ENCODE results near the gene STIMATE.

Gene STIMATE

DNA sequence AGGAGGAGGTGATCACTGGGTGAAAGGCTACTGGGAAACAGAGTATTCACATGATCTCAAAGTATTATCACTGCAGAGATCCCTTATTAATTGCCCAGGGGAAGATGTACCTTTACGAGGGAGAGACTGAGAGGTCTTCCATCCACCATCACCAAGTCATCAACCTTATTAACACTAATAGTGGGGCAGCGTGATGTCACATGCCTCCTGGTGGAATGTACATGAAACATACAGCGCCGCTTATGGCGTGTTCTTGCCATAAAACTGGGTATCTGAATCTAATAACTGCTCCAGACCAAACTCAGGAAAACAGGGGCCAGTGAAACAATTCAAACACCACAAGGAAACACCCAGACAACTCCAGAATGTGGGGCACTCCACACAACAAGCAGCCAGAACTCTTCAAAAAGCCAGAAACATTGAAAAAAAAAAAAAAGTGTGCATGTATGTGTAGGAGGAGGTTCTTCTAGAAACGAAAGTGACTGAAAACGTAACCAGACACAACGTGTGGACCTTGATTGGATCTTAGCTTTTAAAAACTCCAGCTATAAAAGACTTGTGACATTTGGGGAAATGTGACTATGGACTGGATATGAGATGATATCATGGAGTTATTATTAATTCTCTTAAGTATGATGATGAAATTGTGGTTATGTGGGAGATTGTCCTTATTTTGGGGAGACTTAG lies 4.6 kb downstream of the STIMATE start:
- DNase-seq: no peak

DNA sequence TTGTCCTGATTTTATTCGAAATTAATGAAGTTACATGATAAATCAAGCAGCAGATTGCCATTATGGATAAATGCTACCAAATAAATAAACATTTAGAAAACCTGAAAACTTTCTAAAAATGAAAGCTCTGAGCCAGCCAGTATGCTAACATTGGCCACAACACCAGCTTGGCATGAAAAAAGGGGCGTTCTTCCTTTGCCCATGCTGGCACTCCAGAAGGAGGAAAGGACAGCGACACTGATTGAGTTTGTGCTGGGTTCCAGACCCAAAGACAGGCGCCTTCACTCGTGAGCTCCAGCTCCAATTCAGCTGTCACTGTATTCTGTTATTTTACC lies 5.1 kb downstream of the STIMATE start:
- DNase-seq: no peak

DNA sequence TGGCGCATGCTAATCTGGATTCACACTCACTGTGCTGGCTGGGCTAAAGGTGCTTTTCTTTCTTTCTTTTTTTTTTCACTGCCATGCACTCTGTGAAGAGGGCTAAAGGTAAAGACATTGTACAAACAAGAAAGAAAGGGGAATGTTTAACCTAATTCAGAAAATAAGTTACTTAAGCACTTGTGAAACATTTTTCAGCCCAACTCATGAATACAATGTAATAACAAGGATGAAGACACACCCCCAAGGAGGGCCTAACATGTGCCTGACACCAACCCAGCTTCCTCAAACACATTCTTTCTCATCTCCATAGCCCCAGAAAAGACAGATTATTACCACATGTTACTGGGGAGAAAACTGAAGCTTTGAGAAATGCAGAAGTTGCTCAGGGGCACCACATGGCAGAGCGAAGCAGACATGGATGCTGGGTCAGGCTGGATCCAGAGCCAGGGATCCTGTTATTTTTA lies 5.7 kb downstream of the STIMATE start:
- no peak for DNase-seq

DNA sequence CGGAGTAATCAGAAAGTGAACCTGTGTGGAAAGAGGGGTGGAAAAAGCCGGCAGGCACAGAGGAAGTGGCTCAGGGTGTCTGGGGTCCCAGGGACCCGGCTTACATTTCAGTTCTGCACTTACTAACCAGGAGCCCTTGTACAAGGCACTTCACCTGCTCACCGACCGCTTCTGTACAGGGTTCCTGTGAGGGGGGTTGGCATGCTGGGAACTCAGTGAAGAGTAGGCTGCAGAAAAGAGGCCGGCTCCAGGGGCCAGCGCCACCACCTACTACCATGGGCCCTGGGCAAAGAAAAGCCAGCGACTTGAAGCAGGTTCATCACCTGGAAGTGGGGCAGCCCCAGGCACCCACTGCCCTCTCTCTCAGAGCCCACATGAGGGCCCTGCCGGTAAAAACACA lies 6.2 kb downstream of the STIMATE start:
- no peak for DNase-seq

DNA sequence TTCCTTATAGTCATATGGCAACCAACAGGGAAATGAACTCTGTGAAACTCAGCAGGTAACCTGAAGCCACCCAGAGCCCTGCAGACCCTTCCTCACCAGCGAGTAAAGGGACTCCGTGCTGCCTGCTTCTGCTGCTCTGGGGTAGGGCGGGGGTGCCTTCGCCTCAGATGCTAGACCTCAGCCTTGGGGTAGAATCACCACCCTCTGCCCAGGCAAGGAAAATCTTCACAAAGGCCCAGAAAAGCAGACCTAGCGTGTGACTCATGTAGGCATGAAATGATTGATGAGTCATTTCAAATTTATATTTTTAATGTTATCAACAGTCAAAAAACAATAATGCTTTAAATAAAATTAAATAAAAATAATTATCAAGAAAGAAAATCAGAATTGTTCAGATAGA lies 6.6 kb downstream of the STIMATE start:
- DNase-seq: no peak

DNA sequence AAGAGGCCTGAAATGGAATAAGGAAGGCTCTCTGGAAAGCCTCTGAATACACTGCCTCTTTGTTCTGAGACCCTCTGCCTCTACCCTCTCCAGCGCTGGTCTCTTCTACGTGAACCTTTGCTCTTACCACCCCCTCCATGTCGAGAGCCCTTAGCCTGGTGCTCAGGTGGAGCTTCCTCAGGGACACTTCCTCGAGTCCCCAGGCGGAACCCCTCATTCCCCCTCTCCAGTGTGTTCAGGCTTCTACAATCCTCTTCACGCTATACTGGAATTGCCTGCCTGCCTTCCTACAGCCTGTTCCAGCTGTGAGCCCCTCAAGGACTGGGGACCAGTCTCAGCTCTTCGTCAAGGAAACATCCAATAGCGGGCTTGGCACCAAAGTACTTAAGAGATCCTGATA lies 7.4 kb downstream of the STIMATE start:
- no peak for DNase-seq

DNA sequence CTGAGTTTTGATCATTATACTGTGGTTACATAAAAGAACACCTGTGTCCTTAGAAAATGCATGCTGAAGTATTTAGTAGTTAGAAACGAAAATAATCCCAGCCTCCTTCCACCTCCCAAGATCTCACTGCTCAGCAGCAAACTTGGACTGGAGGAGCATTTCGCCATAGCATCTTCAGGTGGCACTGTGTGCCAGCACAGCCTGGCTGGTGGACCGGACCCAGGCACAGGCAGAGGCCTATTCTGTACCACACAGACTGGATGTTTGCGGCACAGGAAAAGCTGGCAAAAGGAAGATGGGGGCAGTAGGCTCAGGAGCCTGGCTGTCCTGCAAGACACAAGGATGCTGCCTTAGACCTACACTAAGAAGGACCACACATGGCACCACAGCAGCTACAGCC lies 10.2 kb downstream of the STIMATE start:
- DNase-seq: no peak

DNA sequence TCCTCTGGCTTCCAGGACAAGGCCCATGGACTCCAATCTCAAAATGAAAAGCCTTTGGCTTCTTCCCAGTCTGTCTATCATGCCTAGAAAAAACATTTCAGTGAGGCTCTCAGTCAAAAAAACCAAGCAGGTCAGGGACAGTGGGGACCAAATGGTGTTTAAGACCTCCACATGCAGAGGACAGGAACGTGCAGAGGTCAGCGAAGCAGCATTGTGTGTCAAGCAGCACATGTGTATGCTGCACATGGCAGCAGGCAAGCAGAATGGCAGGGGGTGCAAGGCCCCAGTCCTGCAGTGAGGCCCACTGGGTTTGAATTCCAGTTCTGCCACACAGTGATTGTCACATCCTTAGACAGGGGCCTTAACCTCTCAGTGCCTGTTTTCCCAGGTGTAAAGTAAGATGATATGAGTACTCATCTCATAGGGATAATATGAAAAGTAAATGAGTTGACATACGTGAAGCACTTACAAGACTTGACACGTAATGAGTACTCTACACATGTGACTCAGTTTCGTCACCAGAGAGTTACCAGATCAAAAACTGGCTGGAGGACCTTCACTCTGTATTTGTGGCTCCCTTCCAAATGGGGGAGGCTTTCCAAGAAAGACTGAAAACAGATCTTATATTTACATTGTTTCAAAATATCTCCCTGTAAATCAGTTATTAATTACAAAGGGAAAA lies 11.2 kb downstream of the STIMATE start:
- DNase-seq: no peak

DNA sequence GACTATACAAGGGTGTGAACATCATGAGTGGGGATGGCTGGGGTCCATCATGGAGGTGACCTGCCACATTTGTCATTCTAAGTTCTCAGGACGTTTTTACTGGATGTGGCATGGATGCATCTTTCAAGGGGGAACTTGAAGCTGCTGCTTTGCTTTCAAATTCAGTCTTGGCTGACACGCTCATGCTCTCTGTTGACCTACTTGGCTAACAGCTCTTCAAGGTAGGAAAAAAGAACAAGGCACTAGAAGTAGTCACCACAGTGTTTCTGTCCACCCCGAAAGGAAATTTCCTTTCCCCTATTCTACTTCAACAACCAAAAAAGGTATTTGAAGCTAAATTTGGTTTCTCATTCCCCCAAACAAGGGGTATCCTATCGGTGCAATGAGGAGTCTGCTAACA lies 15.0 kb downstream of the STIMATE start:
- no peak for DNase-seq

DNA sequence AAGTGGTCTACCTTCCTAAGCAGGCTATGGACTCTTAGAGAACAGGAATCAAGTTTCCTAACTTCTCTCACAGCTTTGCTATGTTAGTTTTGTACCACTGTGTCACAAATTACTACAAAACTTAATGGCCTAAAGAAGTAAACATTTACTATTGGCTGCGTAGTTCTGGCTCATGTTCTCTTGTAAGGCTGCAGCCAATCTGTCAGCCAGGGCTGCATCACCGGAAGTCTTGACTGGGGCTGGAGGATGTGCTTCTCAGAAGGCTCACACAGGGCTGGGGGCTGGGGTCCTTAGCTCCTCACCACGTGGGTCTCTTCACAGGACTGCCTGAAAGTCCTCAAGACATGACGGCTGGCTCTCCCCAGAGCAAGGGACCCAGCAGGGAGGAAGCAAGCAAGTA lies 15.5 kb downstream of the STIMATE start:
- no peak for DNase-seq

DNA sequence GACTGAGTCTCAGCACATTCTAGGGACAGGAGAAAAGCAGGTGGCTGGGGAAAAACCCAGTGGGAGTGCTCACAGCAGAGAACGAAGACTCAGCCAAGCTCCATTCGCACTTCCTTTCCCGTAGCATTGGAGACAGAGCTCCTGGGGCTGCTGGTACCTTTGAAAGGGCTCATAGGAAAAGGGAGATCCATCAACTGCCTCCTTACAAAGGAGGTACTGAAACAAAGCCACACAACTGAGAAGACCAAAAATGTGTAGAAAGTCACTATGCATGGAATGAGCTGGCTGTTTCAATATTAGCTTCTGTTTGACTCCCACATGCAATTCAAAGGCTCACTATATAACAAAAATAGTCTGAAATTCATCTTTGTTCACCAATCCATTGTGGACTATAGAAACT lies 16.9 kb downstream of the STIMATE start:
- DNase-seq: no peak

DNA sequence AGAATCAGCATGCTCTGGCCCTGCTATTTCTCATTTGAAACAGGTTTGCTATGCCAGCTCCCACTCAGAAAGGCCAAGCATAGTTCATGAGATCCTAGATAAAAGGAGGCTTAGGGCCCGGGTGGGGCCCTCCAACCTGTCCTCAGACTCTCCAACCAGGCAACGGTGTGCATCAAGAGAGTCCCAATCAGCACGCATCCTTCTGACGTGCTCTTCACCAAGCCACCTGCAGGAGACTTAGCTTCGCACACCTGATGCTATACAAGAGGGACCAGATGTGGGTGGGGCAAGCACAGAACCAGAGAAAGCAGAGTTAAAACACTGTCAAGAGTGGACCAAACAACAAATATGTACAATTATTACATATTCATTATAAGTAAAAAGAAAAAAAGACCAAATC lies 17.3 kb downstream of the STIMATE start:
- no peak for DNase-seq

DNA sequence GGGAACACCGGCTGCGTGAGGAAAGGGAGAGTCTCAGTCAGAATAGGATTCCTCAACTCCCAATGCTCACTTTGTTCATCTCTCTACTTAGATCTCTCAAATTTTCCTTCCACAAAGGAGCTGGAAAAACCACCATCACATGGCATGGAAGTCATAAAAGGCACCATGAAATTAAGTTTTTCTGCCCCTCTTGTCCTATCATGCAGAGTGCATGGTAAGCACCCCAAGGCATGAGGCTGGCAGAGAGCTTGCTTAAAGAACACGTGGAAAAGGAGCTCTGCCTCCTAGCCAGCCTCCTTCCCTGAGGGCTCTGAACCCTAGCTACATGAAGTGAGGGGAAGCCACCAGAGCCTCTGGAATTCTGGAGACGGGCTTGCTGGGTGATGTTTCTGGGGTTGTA lies 17.8 kb downstream of the STIMATE start:
- no peak for DNase-seq

DNA sequence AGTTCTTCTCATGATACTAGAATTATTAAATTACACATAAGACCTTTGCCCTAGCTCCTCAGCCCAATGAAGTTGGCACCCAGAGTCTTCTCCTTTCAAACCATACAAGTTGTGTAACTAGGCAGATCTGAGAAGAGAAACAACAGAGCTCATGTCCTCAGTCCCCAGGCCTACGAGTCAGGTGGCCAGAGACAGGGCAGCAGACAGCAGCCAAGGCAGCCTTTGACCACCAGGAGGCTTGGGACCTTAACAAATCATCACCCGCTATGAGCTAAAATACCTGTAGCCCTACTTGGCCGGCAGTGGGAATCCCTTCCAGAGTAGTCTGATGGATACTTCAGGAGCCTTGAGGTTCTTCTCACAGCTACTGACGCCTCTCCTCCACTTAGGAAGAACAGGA lies 18.3 kb downstream of the STIMATE start:
- no peak for DNase-seq

DNA sequence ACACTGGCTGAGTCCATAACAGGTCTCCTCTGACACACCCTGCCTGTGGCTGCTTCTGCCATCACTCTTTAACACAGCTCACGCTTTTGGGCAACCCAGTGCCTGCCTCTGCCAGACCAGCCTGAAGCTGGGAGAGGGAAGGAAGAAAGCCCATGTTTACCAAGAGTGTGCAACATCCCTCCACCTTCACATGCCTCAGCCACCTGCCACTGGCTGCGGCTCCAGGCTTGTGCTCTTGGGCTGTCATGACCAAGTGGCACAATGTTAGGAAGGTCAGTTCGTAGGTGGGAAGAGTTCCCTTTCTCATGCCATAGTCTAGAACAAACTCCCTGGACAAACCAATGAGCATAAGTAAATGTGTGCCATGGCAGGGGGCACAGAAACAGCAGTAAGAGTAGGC lies 20.3 kb downstream of the STIMATE start:
- no peak for DNase-seq

DNA sequence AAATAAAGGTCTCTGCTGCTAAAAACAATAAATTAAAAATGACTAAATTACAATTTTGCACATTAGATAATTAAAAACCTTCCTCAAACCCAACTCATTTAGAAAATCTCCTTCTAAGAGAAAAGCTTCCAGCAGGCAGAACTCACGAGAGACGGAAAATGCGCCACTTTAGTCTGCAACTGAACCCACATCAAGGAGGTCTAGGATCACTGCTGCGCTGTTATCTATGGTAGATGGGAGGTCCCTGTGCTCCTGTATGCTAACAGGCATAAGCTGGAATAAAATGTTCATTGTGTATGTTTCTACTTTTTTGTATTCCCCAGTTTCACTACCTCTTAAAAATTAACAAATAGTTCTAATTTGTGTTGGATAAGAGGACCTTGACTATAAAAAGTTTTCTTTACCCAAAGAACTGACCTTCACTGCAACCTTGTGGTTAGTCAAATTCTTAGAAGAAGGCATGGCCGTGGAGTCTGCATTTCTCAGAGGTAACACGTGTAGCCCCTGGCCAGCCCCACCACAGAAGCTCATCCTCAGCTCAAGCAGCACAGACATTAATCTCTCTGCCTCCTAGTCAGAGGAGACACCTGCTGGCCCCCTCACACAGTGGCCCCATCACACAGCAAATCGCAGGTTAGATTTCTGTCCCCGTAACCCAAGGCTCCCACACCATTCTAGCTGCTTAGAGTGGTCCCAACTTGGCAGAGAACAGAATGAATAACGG lies 22.3 kb downstream of the STIMATE start:
- no peak for DNase-seq

DNA sequence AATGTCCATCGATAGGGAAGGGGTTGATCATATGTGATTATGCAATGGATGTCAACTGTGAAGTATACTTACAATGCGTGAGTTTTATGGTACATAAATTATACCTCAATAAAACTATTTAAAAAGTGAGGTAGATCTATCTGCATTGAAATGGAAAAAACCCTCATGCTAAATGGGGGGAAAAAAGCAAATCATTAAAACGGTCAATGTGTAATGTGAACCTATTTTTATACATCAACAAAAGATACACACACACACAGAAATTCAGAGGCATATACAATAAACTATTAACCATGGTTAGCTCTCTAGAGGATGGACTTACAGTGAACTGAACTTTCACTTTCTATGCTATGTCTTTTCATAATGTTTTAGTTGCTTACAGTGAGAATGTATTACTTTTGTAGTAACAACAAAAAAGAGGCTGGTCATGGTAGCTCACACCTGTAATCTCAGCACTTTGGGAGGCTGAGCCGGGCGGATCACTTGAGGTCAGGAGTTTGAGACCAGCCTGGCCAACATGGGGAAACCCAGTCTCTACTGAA lies 23.1 kb downstream of the STIMATE start:
- no peak for DNase-seq

DNA sequence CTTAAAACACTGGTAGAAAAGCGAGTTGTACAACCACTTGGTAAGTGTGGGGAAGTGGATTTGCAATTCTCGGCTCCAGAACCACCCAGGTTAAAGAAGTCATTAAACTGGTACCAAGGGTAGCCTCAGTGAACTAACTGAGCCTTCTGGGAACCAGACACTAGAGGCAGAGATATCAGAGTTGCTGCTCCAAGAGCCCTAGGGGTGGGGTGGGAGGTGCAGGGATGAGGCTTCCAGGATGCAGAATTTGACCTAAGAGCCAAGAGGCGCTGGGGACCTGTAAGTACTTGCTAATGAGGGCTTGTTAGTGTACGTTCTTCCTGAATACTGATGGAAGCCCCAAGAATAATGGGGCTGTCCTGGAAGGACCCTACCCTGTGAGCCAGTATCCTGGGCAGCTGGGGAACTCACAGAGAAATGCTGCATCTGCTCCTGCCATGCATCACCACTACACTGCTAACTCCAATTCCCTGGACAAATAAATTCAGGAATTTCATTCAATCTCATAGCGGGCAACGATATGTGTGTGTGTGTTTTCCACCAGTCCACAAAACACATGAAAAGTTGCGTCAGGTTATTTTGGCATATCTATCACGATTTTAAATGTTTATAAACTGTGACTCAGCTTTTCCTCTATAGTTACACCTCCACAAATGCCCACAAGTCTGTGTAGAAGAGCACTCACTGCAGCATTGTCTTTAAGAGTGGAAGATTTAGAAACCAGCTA lies 23.8 kb downstream of the STIMATE start:
- no peak for DNase-seq

DNA sequence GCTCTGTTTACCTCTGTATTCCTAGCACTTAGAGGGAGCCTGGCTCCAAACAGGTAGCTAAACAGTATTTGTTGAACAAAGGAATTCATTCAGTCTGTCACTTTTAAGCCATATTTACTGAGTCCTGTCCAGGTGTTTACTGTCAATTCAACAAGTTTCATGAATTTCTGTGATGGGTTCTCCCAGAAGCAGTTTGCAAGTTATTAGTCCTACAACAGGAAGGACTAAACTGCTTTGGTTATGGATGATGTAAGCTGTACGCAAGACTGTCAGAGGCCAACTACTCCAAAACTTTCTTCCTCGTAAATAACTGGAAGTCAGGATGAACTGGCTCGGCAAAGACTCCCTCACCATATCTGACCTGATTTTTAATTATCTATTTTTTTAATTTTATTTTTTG lies 25.1 kb downstream of the STIMATE start:
- no peak for DNase-seq

DNA sequence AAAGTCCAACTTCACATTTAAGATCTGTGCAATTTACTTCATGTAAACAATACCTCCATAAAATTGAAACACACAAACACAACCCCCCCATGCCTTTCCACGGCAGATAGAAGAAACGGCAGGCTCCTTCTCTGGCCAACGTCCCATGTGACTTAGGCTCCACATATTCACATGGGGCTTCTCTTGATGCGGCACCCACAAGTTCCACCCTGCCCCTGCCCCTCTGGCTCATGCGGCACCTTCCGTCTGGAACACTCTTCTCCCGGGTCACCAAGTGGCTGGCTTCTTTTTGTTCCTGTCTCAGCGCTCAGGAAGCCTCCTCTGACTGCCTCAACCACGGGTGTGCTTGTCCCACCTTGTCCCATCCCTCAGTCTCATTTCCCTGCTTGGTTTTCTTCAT lies 25.6 kb downstream of the STIMATE start:
- no peak for DNase-seq

DNA sequence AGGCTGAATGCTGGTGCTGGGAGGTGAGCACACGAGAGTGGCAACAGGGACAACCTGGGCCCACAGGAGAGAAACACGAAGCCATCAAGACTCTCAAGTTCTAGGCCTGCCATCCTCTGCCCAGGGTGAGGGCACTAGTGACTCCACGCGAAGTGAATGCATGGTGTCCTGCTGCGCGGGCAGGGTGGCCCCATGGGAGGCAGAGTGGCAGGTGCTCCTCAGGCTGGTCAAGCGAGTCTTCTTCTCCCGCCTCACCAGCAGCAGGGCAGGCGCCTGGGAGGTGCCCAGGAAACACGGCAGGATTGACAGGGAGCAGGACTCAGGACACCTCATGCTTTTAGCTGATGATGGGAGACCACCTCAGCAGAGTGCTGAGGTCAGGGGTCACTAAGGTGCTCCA lies 26.9 kb downstream of the STIMATE start:
- DNase-seq: no peak

DNA sequence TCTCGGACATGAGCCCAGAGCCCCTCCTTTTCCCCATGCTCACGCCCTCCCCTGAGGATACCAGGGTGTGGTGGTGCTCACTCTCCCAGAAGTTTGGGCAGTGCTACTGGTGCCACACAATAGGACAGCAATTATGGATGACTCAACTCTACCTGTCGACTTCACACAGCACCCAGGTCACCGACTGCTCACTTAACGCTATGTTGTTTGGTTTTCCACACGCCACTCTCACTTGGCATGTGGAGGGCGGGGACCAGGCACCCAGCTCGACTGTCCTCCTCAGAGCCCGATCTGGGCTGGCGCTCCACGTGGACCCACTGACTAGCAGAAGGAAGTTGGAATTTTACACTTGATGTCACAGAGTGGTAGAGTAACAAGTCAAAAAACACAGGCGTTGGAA lies 30.9 kb downstream of the STIMATE start:
- no peak for DNase-seq

DNA sequence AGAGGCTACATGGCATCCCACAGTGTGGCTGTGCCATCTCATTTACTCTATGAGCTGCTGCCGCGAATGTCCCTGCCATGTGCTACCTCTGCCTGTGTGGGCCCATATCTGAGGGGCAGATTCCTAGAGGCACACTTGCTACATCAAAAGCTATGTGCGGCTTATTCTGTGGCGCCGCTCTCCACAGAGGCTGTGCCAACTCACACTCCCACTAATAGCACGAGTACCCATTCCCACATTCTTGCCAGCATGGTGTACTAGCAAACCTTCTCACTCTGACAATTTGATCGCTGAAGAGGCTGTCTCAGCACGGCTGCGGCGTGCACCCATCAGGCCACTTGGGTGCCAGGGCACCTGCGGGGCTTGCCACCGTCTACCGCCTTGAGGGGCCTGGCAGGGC lies 31.4 kb downstream of the STIMATE start:
- no peak for DNase-seq

DNA sequence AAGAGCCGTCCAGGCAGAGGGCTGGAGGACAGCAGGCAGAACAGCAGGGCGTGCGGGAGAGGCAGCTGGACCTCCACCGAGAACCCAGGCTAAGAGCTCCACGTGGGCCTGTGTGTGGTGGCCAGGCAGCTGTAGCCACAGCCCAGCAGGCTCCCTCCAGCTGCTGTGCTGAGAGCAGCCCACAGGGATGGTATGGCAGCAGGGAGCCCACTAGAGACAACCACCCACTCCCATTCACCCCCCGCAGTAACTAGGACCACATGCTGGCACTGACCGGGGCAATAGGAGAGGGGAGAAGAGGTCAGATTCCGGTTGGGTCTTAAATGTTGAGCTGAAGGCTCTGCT lies 37.0 kb downstream of the STIMATE start:
- no peak for DNase-seq
